HG03064 (cell line): Measurements from ENCODE around the gene PADI1.
"Not testable (repeated sequence)": the region's sequence is repeated elsewhere in the genome, so short reads cannot be mapped to it uniquely, and the experiment has no call there.

Experiments used
- ATAC-seq: cut with Tn5 transposase; IDR thresholded peaks from one replicate; pipeline ENCODE4 v1.9.1; 2021; ENCODE audit warnings: low read depth; ENCODE audit not compliant: unreplicated experiment

Gene PADI1

DNA sequence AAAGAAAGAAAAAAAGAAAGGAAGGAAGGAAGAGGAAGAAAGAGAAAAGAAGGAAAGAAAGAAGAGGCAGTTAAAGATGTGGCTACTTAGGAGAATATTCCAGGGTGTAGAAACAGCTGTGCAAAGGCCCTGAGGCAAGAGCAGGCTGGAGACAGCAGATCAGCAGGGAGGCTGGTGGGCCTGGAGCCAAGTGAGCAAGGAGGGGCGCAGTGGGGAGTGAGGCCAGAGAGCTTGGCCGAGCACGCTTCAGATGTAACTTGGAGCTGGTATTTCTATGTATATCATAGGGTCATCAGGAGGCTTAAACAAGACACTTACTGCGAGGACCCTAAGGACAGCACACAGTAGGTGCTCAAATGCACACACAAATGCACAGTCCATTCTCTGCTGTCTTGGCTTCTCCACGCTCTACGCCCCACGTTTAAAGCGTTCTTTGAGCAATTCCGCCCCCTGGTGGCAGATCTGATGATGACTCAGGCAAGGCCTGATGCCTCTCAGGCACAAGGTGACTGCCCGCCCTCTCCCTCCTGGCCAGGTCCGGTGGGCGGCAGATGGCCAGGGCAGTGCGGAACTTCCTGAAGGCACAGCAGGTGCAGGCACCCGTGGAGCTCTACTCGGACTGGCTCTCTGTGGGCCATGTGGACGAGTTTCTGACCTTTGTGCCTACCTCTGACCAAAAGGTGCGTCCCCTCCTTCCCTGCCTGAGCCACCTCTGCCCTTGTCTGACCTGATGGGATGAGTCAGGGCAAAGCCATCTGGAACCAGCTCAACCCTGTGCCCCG lies 32.0 kb downstream of the PADI1 start:
- no peak for ATAC-seq

GRCh38 chr1:17237561-17237903 lies 32.6 kb downstream of the PADI1 start:
- ATAC-seq = no peak

GRCh38 chr1:17239420-17239819 lies 34.5 kb downstream of the PADI1 start:
- ATAC-seq = no peak

DNA sequence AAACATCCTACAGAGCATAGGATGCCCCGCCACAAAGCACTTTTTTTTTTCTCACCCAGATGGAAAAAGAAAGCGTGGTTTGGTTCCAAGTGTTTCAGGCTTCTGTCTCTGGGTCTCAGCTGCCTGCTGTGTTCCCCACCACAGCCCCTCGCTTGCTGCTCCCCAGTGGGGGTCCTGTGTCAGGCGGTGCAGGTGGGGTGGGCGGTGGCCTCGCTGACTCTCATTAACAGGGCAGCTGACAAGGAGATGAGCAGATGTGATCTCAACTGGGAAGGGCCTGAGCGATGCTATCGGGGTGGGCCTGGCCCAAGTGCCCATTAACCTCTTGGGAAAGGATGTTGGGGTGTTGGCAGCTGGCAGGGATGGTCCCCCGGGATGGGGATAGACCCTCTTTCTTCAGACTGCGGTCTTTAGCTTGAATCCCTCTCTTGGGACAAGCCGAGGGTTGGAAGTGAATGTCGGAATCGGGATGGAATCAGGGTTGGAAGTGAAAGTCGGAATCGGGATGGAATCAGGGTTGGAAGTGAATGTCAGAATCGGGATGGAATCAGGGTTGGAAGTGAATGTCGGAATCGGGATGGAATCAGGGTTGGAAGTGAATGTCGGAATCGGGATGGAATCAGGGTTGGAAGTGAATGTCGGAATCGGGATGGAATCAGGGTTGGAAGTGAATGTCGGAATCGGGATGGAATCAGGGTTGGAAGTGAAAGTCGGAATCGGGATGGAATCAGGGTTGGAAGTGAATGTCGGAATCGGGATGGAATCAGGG lies 36.3 kb downstream of the PADI1 start:
- not testable (repeated sequence) for ATAC-seq

DNA sequence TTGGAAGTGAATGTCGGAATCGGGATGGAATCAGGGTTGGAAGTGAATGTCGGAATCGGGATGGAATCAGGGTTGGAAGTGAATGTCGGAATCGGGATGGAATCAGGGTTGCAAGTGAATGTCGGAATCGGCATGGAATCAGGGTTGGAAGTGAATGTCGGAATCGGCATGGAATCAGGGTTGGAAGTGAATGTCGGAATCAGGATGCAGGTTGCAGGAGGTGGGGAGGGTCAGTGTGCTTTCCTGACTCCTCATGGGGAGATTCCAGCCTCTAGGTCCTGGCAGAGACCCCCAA lies 36.8 kb downstream of the PADI1 start:
- ATAC-seq = not testable (repeated sequence)

GRCh38 chr1:17243274-17243673 lies 38.3 kb downstream of the PADI1 start:
- ATAC-seq = no peak

- ATAC-seq = no peak
Measured at GRCh38 chr1:17244821-17245740, 40.2 kb downstream of the PADI1 start.

- ATAC-seq = no peak
Measured at GRCh38 chr1:17245816-17246325, 40.9 kb downstream of the PADI1 start.

GRCh38 chr1:17246971-17247370 lies 42.0 kb downstream of the PADI1 start:
- no peak for ATAC-seq

GRCh38 chr1:17248781-17249180 lies 43.9 kb downstream of the PADI1 start, which contains the start of gene PADI3:
TSS of gene PADI3 (plus strand) at chr1:17249098. CDS start at chr1:17249138, 40 bp downstream.
- no peak for ATAC-seq

GRCh38 chr1:17250601-17251000 lies 45.7 kb downstream of the PADI1 start:
- ATAC-seq = no peak

DNA sequence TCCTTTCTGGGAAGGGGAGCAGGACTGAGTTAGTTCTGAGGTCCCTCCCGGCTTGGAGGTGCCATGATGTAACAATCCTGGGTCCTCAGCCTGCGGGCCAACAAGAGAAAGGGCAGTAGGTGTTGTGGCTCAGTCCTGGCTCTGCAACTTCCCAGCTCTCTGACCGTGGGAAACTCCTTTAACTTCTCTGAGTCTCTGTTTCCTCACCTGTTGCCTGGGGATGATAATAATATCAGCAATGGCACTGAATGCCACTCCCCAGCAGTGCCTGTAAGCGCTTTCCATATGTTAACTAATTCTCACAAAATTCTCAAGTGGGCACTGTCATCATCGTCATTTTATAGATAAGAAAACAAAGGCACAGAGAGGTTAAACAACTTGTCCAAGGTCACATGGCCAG lies 46.3 kb downstream of the PADI1 start:
- no peak for ATAC-seq

DNA sequence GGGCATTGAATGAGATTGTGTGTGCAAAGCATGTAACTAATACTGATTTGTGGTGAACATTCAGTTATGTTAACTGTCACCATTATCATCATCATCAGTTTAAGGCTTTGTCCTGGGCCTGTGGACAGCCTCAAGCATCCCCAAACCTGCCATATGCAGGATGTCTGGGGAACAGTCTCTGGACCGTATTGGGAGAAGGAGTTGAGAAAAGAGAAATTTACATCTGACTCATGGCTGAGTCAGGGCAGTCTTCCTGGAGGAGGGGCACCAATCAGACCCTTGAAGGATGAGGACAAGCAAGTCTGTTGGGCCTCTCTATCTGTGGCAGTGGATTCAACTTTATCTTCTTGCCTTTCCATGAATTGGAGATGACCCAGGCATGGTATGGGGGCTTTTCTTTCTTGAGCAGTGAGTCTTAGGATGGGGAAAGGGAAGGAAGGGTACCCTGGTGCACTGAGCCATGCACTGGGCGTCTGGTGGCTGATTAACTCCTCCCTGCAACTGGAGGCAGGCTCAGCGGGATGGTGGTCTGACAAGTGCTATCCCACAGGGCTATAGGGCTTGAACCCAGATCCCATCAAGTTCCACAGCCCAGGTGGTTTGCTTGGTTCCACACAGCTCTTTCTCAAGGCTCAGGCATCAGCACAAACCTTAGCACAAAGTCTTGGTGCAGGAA lies 46.9 kb downstream of the PADI1 start:
- no peak for ATAC-seq

GRCh38 chr1:17255336-17255735 lies 50.4 kb downstream of the PADI1 start:
- no peak for ATAC-seq

DNA sequence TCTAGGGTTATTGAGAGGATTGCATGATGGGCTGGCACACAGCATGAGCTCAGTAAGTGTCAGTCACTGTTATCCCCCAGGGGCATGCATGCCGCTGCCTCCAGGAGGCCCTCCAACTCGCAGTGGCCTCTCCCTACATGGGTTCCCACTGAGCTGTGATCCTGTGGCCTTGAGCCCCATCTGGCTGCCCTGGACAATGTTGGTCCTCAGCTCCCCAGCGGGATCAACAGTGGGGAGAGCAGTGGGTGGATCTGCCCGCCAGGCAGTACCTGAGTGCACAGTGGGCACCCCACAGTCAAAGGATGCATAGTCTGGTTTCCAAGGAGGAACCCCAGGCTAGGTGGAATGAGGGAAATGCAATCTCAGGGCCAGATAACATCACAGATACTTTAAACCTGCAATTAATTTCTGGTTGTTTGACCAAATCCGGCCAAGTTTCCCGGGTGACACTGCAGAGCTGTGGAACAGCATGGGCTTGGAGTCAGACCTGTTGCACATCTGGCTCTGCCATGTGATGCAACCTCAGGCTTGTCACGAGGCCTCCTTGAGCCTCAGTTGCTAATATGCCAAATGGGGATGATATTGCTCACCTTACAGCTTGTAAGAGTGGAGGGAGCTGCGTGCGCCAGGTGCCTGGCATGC lies 53.3 kb downstream of the PADI1 start:
- ATAC-seq = no peak

GRCh38 chr1:17258758-17259130 lies 53.8 kb downstream of the PADI1 start:
- ATAC-seq = no peak

DNA sequence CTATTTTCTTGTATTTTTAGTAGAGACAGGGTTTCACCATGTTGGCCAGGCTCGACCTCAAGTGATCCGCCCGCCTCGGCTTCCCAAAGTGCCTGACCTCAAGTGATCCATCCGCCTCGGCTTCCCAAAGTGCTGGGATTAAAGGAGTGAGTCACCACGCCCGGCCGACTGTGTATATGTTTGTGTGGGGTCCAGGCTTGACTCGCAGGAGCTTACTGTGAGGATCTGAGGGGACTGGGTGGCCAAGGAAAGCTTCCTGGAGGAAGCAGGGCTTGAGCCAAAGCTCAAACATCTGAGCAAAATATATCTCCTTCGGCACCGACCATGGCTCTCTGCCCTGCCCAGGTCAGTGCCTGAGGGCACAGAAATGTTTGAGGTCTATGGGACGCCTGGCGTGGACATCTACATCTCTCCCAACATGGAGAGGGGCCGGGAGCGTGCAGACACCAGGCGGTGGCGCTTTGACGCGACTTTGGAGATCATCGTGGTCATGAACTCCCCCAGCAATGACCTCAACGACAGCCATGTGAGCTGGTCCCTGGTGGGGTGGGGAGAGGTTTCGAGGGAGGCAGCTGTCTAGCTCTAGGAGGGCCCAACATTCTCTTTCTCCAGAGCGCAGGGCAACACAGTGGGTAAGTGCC lies 54.4 kb downstream of the PADI1 start:
- ATAC-seq = no peak

DNA sequence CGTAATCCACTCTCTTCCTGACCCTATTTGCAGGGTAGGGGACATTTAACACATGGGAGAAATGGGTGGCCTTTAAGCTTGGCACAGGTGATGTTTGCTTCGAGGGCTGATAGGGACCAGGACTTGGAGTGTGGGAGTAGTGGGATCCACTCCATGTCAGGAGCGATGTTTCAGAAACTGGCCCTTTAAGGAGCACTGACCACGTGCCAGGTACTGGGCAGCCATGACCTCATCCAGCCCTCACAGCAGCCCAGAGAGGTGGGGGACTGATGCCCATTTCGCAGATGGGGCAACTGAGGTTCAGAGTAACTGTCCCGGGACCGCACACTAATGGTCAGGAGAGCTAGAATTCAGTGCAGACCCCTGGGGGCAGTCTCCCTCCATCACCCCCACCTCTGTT lies 55.3 kb downstream of the PADI1 start:
- no peak for ATAC-seq

- no peak for ATAC-seq
Measured at GRCh38 chr1:17260738-17261137, 55.8 kb downstream of the PADI1 start.
